ENCODE measurements around the gene CTIF. TPM values are rescaled to one million over a fixed set of nuclear protein-coding genes. Genes with fewer than 3 reads are reported as not detected.
"Not testable (repeated sequence)": the region's sequence is repeated elsewhere in the genome, so short reads cannot be mapped to it uniquely, and the experiment has no call there.

The CTIF gene
- total RNA-seq, 3 donors from 2014 or later: 4.3 to 5.3 (median 4.6) TPM

- Mint-ChIP-seq H3K9me3 (peaks cover 3% of the 10 kb centered on the region), H3K4me3 (no peak overlapping the region), H3K36me3 (ENCODE audit: insufficient read depth) (no peaks in the 10 kb centered on the region), H3K4me1 (ENCODE audit: low read depth) (no peaks in the 10 kb centered on the region), H3K27me3 (ENCODE audit: low read depth) (peaks cover 3% of the 10 kb centered on the region)
- no peak for ATAC-seq
- DNase-seq: no peak
Observed at GRCh38 chr18:48644029-48644428, 105.2 kb downstream of the CTIF start.

- DNase-seq (no peak), ATAC-seq (no peak)
- H3K27me3 Mint-ChIP-seq (ENCODE audit: low read depth): peaks cover 3% of the 10 kb centered on the region
- no peaks in the 10 kb centered on the region for H3K36me3 Mint-ChIP-seq (ENCODE audit: insufficient read depth)
- H3K4me1 Mint-ChIP-seq (ENCODE audit: low read depth): no peaks in the 10 kb centered on the region
- H3K4me3 Mint-ChIP-seq: no peak overlapping the region
- H3K9me3 Mint-ChIP-seq: peaks cover 3% of the 10 kb centered on the region
Observed at GRCh38 chr18:48645427-48646002, 106.7 kb downstream of the CTIF start.

- H3K4me1 Mint-ChIP-seq (ENCODE audit: low read depth): no peaks in the 10 kb centered on the region
- H3K27me3 Mint-ChIP-seq (ENCODE audit: low read depth): peaks cover 3% of the 10 kb centered on the region
- DNase-seq: no peak
- ATAC-seq: no peak
- no peaks in the 10 kb centered on the region for H3K36me3 Mint-ChIP-seq (ENCODE audit: insufficient read depth)
- H3K9me3 Mint-ChIP-seq: peaks cover 3% of the 10 kb centered on the region
- no peak overlapping the region for H3K4me3 Mint-ChIP-seq
Observed at GRCh38 chr18:48646976-48647375, 108.1 kb downstream of the CTIF start.

GRCh38 chr18:48649231-48649630 lies 110.4 kb downstream of the CTIF start:
- DNase-seq (no peak), ATAC-seq (no peak)
- H3K36me3 Mint-ChIP-seq (ENCODE audit: insufficient read depth): no peaks in the 10 kb centered on the region
- no peak overlapping the region for H3K4me3 Mint-ChIP-seq
- no peaks in the 10 kb centered on the region for H3K9me3 Mint-ChIP-seq
- no peaks in the 10 kb centered on the region for H3K4me1 Mint-ChIP-seq (ENCODE audit: low read depth)
- peaks cover 3% of the 10 kb centered on the region for H3K27me3 Mint-ChIP-seq (ENCODE audit: low read depth)

GRCh38 chr18:48654591-48654990 lies 115.8 kb downstream of the CTIF start:
- H3K27me3 Mint-ChIP-seq (ENCODE audit: low read depth); H3K4me3 Mint-ChIP-seq; ATAC-seq; H3K4me1 Mint-ChIP-seq (ENCODE audit: low read depth); H3K36me3 Mint-ChIP-seq (ENCODE audit: insufficient read depth); H3K9me3 Mint-ChIP-seq; DNase-seq: not testable (repeated sequence)

GRCh38 chr18:48655508-48655907 lies 116.7 kb downstream of the CTIF start:
- H3K36me3 Mint-ChIP-seq (ENCODE audit: insufficient read depth): no peaks in the 10 kb centered on the region
- H3K4me3 Mint-ChIP-seq: no peak overlapping the region
- no peaks in the 10 kb centered on the region for H3K9me3 Mint-ChIP-seq
- ATAC-seq: no peak
- DNase-seq: no peak
- H3K27me3 Mint-ChIP-seq (ENCODE audit: low read depth): no peaks in the 10 kb centered on the region
- H3K4me1 Mint-ChIP-seq (ENCODE audit: low read depth): no peaks in the 10 kb centered on the region

- ATAC-seq (no peak), DNase-seq (no peak)
- Mint-ChIP-seq H3K4me1 (ENCODE audit: low read depth) (no peaks in the 10 kb centered on the region), H3K27me3 (ENCODE audit: low read depth) (peaks cover 1% of the 10 kb centered on the region), H3K4me3 (no peak overlapping the region), H3K36me3 (ENCODE audit: insufficient read depth) (no peaks in the 10 kb centered on the region), H3K9me3 (no peaks in the 10 kb centered on the region)
Observed at GRCh38 chr18:48656176-48656575, 117.3 kb downstream of the CTIF start.

GRCh38 chr18:48656582-48656981 lies 117.8 kb downstream of the CTIF start:
- Mint-ChIP-seq H3K36me3 (ENCODE audit: insufficient read depth) (no peaks in the 10 kb centered on the region), H3K4me1 (ENCODE audit: low read depth) (no peaks in the 10 kb centered on the region), H3K27me3 (ENCODE audit: low read depth) (peaks cover 3% of the 10 kb centered on the region), H3K4me3 (no peak overlapping the region), H3K9me3 (no peaks in the 10 kb centered on the region)
- ATAC-seq (no peak), DNase-seq (no peak)

- Mint-ChIP-seq H3K9me3 (no peaks in the 10 kb centered on the region), H3K4me3 (no peak overlapping the region), H3K36me3 (ENCODE audit: insufficient read depth) (no peaks in the 10 kb centered on the region), H3K27me3 (ENCODE audit: low read depth) (peaks cover 4% of the 10 kb centered on the region), H3K4me1 (ENCODE audit: low read depth) (no peaks in the 10 kb centered on the region)
- no peak for DNase-seq
- ATAC-seq: no peak
Observed at GRCh38 chr18:48657447-48658120, 118.8 kb downstream of the CTIF start.

GRCh38 chr18:48658721-48659120 lies 119.9 kb downstream of the CTIF start:
- no peaks in the 10 kb centered on the region for H3K4me1 Mint-ChIP-seq (ENCODE audit: low read depth)
- no peaks in the 10 kb centered on the region for H3K36me3 Mint-ChIP-seq (ENCODE audit: insufficient read depth)
- ATAC-seq (no peak), DNase-seq (no peak)
- H3K9me3 Mint-ChIP-seq: no peaks in the 10 kb centered on the region
- H3K4me3 Mint-ChIP-seq: no peak overlapping the region
- peaks cover 6% of the 10 kb centered on the region for H3K27me3 Mint-ChIP-seq (ENCODE audit: low read depth)

GRCh38 chr18:48659188-48660009 lies 120.6 kb downstream of the CTIF start:
- H3K9me3 Mint-ChIP-seq: no peaks in the 10 kb centered on the region
- DNase-seq (no peak), ATAC-seq (no peak)
- H3K36me3 Mint-ChIP-seq (ENCODE audit: insufficient read depth): no peaks in the 10 kb centered on the region
- no peaks in the 10 kb centered on the region for H3K4me1 Mint-ChIP-seq (ENCODE audit: low read depth)
- no peak overlapping the region for H3K4me3 Mint-ChIP-seq
- H3K27me3 Mint-ChIP-seq (ENCODE audit: low read depth): peaks cover 6% of the 10 kb centered on the region

GRCh38 chr18:48660346-48661228 lies 121.8 kb downstream of the CTIF start:
- DNase-seq (no peak), ATAC-seq (no peak)
- Mint-ChIP-seq H3K27me3 (ENCODE audit: low read depth) (peaks cover 6% of the 10 kb centered on the region), H3K4me3 (no peak overlapping the region), H3K9me3 (no peaks in the 10 kb centered on the region), H3K36me3 (ENCODE audit: insufficient read depth) (no peaks in the 10 kb centered on the region), H3K4me1 (ENCODE audit: low read depth) (no peaks in the 10 kb centered on the region)

GRCh38 chr18:48661421-48661820 lies 122.6 kb downstream of the CTIF start:
- DNase-seq (no peak), ATAC-seq (no peak)
- Mint-ChIP-seq H3K9me3 (peaks cover 5% of the 10 kb centered on the region), H3K36me3 (ENCODE audit: insufficient read depth) (peaks cover 4% of the 10 kb centered on the region), H3K4me1 (ENCODE audit: low read depth) (no peaks in the 10 kb centered on the region), H3K4me3 (no peak overlapping the region), H3K27me3 (ENCODE audit: low read depth) (peaks cover 6% of the 10 kb centered on the region)

- no peak for DNase-seq
- Mint-ChIP-seq H3K27me3 (ENCODE audit: low read depth) (peaks cover 6% of the 10 kb centered on the region), H3K4me3 (no peak overlapping the region), H3K4me1 (ENCODE audit: low read depth) (no peaks in the 10 kb centered on the region), H3K36me3 (ENCODE audit: insufficient read depth) (peaks cover 4% of the 10 kb centered on the region), H3K9me3 (peaks cover 5% of the 10 kb centered on the region)
- no peak for ATAC-seq
Observed at GRCh38 chr18:48662011-48662661, 123.3 kb downstream of the CTIF start.
